IMR-90 (cell line): ENCODE measurements around the gene MSRB1.

ENCODE experiments used
- BHLHE40 ChIP-seq: fragments of 150-350 bp; IDR thresholded peaks from 2 replicates; pipeline ENCODE4 v1.6.1; 2016; ENCODE audit warnings: mild to moderate bottlenecking, low read depth, low read length
- CEBPB ChIP-seq: IDR thresholded peaks from 2 replicates; pipeline ENCODE4 v1.6.1; 2012; ENCODE audit warnings: low read depth, low read length, improper control_type of control experiment
- CHD1 ChIP-seq: IDR thresholded peaks from 2 replicates; pipeline ENCODE4 v1.6.1; 2012; ENCODE audit warnings: low read depth, low read length, improper control_type of control experiment
- MAFK ChIP-seq: IDR thresholded peaks from 2 replicates; pipeline ENCODE4 v1.6.1; 2012; ENCODE audit warnings: low read depth, low read length, improper control_type of control experiment
- MAZ ChIP-seq: IDR thresholded peaks from 2 replicates; pipeline ENCODE4 v1.6.1; 2012; ENCODE audit warnings: low read depth, mild to moderate bottlenecking, low read length, improper control_type of control experiment, moderate library complexity, borderline replicate concordance
- MXI1 ChIP-seq: IDR thresholded peaks from 2 replicates; pipeline ENCODE4 v1.6.1; 2012; ENCODE audit warnings: low read depth, mild to moderate bottlenecking, low read length, moderate library complexity, borderline replicate concordance
- NFE2L2 ChIP-seq: fragments of 150-350 bp; IDR thresholded peaks from 2 replicates; pipeline ENCODE4 v1.6.1; 2016; ENCODE audit warnings: low read depth, mild to moderate bottlenecking, low read length
- POLR2A ChIP-seq: IDR thresholded peaks from 2 replicates; pipeline ENCODE4 v1.6.1; 2012; ENCODE audit warnings: mild to moderate bottlenecking, low read depth, low read length
- RAD21 ChIP-seq: IDR thresholded peaks from 2 replicates; pipeline ENCODE4 v1.6.1; 2012; ENCODE audit warnings: low read length, improper control_type of control experiment
- RCOR1 ChIP-seq: IDR thresholded peaks from 2 replicates; pipeline ENCODE4 v1.6.1; 2012; ENCODE audit warnings: mild to moderate bottlenecking, low read length, improper control_type of control experiment; ENCODE audit not compliant: insufficient replicate concordance
- RFX5 ChIP-seq: IDR thresholded peaks from 2 replicates; pipeline ENCODE4 v1.8.0; 2012; ENCODE audit warnings: low read depth, mild to moderate bottlenecking, low read length, moderate library complexity
- TF ChIP-seq, protein P1 (sequence below): conservative IDR thresholded peaks from 2 replicates; pipeline ENCODE4 v1.5.1; 2012; ENCODE audit warnings: mild to moderate bottlenecking, low read depth, low read length, improper control_type of control experiment
- TF ChIP-seq, protein P2 (sequence below): fragments of 150-350 bp; IDR thresholded peaks from 2 replicates; pipeline ENCODE4 v1.6.1; 2016; ENCODE audit warnings: low read depth, mild to moderate bottlenecking, low read length, moderate library complexity, borderline replicate concordance
- TF ChIP-seq, protein P3 (sequence below): fragments of 150-350 bp; IDR thresholded peaks from 2 replicates; pipeline ENCODE4 v1.6.1; 2017; ENCODE audit warnings: mild to moderate bottlenecking, antibody characterized with exemption, low read length, low read depth

DNA sequence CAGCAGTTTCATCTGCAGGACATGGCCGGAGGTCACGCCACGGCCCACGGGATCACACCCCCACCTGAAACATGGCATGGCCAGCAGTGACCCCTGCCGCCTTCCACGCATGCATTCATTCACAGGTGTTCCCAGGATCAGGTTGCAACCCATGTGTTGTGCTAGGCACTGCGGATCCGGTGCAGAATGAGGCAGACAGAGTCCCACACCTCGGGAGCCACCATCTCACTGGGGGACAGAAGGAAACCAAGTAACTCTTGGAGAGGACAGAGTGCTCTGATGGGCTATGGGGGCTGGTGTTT lies 4.3 kb upstream of the MSRB1 start:
- TF ChIP-seq CHD1 (no peak), RAD21 (no peak), MAZ (no peak), POLR2A (no peak), RCOR1 (no peak), CEBPB (no peak), RFX5 (no peak), MAFK (no peak), MXI1 (no peak), BHLHE40 (no peak), NFE2L2 (no peak)
- TF ChIP-seq, protein P1, sequence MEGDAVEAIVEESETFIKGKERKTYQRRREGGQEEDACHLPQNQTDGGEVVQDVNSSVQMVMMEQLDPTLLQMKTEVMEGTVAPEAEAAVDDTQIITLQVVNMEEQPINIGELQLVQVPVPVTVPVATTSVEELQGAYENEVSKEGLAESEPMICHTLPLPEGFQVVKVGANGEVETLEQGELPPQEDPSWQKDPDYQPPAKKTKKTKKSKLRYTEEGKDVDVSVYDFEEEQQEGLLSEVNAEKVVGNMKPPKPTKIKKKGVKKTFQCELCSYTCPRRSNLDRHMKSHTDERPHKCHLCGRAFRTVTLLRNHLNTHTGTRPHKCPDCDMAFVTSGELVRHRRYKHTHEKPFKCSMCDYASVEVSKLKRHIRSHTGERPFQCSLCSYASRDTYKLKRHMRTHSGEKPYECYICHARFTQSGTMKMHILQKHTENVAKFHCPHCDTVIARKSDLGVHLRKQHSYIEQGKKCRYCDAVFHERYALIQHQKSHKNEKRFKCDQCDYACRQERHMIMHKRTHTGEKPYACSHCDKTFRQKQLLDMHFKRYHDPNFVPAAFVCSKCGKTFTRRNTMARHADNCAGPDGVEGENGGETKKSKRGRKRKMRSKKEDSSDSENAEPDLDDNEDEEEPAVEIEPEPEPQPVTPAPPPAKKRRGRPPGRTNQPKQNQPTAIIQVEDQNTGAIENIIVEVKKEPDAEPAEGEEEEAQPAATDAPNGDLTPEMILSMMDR: no peak
- TF ChIP-seq, protein P2, sequence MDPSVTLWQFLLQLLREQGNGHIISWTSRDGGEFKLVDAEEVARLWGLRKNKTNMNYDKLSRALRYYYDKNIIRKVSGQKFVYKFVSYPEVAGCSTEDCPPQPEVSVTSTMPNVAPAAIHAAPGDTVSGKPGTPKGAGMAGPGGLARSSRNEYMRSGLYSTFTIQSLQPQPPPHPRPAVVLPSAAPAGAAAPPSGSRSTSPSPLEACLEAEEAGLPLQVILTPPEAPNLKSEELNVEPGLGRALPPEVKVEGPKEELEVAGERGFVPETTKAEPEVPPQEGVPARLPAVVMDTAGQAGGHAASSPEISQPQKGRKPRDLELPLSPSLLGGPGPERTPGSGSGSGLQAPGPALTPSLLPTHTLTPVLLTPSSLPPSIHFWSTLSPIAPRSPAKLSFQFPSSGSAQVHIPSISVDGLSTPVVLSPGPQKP: no peak
- TF ChIP-seq, protein P3, sequence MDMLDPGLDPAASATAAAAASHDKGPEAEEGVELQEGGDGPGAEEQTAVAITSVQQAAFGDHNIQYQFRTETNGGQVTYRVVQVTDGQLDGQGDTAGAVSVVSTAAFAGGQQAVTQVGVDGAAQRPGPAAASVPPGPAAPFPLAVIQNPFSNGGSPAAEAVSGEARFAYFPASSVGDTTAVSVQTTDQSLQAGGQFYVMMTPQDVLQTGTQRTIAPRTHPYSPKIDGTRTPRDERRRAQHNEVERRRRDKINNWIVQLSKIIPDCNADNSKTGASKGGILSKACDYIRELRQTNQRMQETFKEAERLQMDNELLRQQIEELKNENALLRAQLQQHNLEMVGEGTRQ: no peak
